ENCODE measurements around the gene CLBA1. TPM values are rescaled to one million over a fixed set of nuclear protein-coding genes. Genes with fewer than 3 reads are reported as not detected.
A peak's percentile ranks its signal among the peaks of the same experiment; 100 is the strongest.

CLBA1 gene
- total and polyA plus RNA-seq, 9 of the 15 experiments (the other 6 are each of a cell fraction or from before 2014, with no cell fraction given), result 0.04 to 3.9 (median 2.6) TPM

GRCh38 chr14:105014032-105014431 lies 28.4 kb downstream of the CLBA1 start:
- BruUV-seq (replicated peaks), result no TSS peak
- Histone ChIP-seq H3K9me3 (replicated peaks; ENCODE audit: control insufficient read depth, insufficient read depth, low read depth, low read length) (no peaks in the 10 kb centered on the region), H3K27ac (ENCODE audit: extremely low read depth, low read depth, low read length) (no peak overlapping the region), H3K9me1 (ENCODE audit: control insufficient read depth, insufficient read depth, low read length) (peaks cover 4% of the 10 kb centered on the region), H3K79me2 (ENCODE audit: control insufficient read depth, insufficient read depth, low read length) (peaks cover 99% of the 10 kb centered on the region), H3K27me3 (ENCODE audit: control insufficient read depth in 2 of 2, insufficient read depth in 2 of 2, low read length in 2 of 2) (no peaks in the 10 kb centered on the region), H3K4me3 (no peak overlapping the region), H4K20me1 (replicated peaks; ENCODE audit: control insufficient read depth, insufficient read depth, low read length) (peaks cover 50% of the 10 kb centered on the region), H3K9ac (ENCODE audit: insufficient read depth in 1 of 2, low read depth in 2 of 2, low read length in 2 of 2) (no peak overlapping the region), H3K4me1 (replicated peaks in 1 of 2; ENCODE audit: control insufficient read depth in 2 of 2, insufficient read depth in 2 of 2, low read length in 2 of 2) (peaks cover 32 to 33% of the 10 kb centered on the region in 2 experiments), H3K4me2 (ENCODE audit: insufficient read depth, low read length) (no peak overlapping the region), H2AFZ (ENCODE audit: low read depth, low read length) (no peak overlapping the region), H3K36me3 (ENCODE audit: control insufficient read depth, insufficient read depth, low read length) (peaks cover 67% of the 10 kb centered on the region; the same call in 2 of the 3 replicates)
- ChIA-PET CTCF (ENCODE audit: low intra/inter-chr PET ratio) (no interaction called here), POLR2A (interaction anchor here (1.1 to 4.0 kb wide), 2 partner anchors 8 to 20 kb away, joined by 3 to 28 read pairs; no protein-coding TSS in a partner anchor)
- in situ Hi-C loops (cut with MboI) (no loop called here), intact Hi-C loops (cut with micrococcal nuclease) (no loop called here)
- WGBS (ENCODE audit: insufficient coverage, low coverage, missing lambda C conversion rate), result 74% methylated on average over 9 of the region's 9 CpGs
- TF ChIP-seq RBFOX2 (IDR thresholded peaks at IDR 0.05; ENCODE audit: low read depth, low read length), result peak; percentile 42
- TF ChIP-seq ZNF253 (CRISPR knock-in tag; conservative IDR thresholded peaks at IDR 0.05), result no peak
- TF ChIP-seq TCF7L2 (IDR thresholded peaks at IDR 0.05; ENCODE audit: low read depth, low read length), result no peak
- TF ChIP-seq TSHZ1 (CRISPR knock-in tag; IDR thresholded peaks at IDR 0.05), result no peak
- TF ChIP-seq PPARD (CRISPR knock-in tag; IDR thresholded peaks at IDR 0.05), result no peak
- TF ChIP-seq, protein P1, sequence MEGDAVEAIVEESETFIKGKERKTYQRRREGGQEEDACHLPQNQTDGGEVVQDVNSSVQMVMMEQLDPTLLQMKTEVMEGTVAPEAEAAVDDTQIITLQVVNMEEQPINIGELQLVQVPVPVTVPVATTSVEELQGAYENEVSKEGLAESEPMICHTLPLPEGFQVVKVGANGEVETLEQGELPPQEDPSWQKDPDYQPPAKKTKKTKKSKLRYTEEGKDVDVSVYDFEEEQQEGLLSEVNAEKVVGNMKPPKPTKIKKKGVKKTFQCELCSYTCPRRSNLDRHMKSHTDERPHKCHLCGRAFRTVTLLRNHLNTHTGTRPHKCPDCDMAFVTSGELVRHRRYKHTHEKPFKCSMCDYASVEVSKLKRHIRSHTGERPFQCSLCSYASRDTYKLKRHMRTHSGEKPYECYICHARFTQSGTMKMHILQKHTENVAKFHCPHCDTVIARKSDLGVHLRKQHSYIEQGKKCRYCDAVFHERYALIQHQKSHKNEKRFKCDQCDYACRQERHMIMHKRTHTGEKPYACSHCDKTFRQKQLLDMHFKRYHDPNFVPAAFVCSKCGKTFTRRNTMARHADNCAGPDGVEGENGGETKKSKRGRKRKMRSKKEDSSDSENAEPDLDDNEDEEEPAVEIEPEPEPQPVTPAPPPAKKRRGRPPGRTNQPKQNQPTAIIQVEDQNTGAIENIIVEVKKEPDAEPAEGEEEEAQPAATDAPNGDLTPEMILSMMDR (IDR thresholded peaks at IDR 0.05 in 2 of 3, conservative IDR thresholded peaks at IDR 0.05 in 1 of 3; ENCODE audit: insufficient read depth in 2 of 3, low read depth in 1 of 3, low read length in 3 of 3), result no peak
- TF ChIP-seq EZH2 (IDR thresholded peaks at IDR 0.05; ENCODE audit: borderline replicate concordance, low read depth, low read length), result no peak
- no peak for ATAC-seq
- no peak for FAIRE-seq
- no peak for DNase-seq (ENCODE audit: extremely low read depth in 1 of 4, low spot score in 3 of 4)

Measured in K562 (cell line).